ENCODE results near the gene STT3A.

DNA sequence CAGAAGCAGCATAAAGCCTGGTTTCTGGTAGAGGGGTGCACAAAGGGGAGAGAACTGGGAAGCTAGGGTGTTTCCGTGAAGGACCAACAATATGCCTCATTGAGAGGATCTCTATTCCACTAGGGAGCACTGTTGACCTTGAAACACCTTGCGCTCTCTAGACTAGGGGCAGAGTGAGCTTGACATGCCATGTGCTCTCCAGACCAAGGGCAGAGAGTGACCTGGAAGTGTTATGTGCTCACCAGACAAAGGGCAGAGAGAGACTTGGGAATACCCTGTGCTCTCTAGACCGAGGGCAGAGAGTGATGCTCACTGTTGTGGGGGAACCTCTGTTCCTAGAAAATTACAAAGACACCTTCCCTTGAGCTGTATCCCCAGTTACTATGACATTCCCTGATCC, 38.6 kb upstream of the STT3A start:
- TF ChIP-seq POLR2AphosphoS5 (IDR thresholded peaks at IDR 0.05) (no peak), SMC3 (conservative IDR thresholded peaks at IDR 0.05; ENCODE audit: poor library complexity) (no peak), EZH2 (IDR thresholded peaks at IDR 0.05; ENCODE audit: borderline replicate concordance, insufficient read depth, low read length, poor library complexity, severe bottlenecking) (no peak), TAF1 (IDR thresholded peaks at IDR 0.05; ENCODE audit: low read depth) (no peak), RAD21 (conservative IDR thresholded peaks at IDR 0.05) (no peak), EP300 (conservative IDR thresholded peaks at IDR 0.05; ENCODE audit: poor library complexity, severe bottlenecking) (no peak)
- TF ChIP-seq, protein P1, sequence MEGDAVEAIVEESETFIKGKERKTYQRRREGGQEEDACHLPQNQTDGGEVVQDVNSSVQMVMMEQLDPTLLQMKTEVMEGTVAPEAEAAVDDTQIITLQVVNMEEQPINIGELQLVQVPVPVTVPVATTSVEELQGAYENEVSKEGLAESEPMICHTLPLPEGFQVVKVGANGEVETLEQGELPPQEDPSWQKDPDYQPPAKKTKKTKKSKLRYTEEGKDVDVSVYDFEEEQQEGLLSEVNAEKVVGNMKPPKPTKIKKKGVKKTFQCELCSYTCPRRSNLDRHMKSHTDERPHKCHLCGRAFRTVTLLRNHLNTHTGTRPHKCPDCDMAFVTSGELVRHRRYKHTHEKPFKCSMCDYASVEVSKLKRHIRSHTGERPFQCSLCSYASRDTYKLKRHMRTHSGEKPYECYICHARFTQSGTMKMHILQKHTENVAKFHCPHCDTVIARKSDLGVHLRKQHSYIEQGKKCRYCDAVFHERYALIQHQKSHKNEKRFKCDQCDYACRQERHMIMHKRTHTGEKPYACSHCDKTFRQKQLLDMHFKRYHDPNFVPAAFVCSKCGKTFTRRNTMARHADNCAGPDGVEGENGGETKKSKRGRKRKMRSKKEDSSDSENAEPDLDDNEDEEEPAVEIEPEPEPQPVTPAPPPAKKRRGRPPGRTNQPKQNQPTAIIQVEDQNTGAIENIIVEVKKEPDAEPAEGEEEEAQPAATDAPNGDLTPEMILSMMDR (IDR thresholded peaks at IDR 0.05; ENCODE audit: poor library complexity, severe bottlenecking) = no peak
- TF ChIP-seq, protein P2, sequence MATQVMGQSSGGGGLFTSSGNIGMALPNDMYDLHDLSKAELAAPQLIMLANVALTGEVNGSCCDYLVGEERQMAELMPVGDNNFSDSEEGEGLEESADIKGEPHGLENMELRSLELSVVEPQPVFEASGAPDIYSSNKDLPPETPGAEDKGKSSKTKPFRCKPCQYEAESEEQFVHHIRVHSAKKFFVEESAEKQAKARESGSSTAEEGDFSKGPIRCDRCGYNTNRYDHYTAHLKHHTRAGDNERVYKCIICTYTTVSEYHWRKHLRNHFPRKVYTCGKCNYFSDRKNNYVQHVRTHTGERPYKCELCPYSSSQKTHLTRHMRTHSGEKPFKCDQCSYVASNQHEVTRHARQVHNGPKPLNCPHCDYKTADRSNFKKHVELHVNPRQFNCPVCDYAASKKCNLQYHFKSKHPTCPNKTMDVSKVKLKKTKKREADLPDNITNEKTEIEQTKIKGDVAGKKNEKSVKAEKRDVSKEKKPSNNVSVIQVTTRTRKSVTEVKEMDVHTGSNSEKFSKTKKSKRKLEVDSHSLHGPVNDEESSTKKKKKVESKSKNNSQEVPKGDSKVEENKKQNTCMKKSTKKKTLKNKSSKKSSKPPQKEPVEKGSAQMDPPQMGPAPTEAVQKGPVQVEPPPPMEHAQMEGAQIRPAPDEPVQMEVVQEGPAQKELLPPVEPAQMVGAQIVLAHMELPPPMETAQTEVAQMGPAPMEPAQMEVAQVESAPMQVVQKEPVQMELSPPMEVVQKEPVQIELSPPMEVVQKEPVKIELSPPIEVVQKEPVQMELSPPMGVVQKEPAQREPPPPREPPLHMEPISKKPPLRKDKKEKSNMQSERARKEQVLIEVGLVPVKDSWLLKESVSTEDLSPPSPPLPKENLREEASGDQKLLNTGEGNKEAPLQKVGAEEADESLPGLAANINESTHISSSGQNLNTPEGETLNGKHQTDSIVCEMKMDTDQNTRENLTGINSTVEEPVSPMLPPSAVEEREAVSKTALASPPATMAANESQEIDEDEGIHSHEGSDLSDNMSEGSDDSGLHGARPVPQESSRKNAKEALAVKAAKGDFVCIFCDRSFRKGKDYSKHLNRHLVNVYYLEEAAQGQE (IDR thresholded peaks at IDR 0.05; ENCODE audit: borderline replicate concordance) = no peak
